Ovary (tissue), 9 donors: ENCODE data around the gene IFRD1. TPM values are rescaled to one million over a fixed set of nuclear protein-coding genes. Genes with fewer than 3 reads are reported as not detected.
A peak's percentile ranks its signal among the peaks of the same experiment; 100 is the strongest.

Source experiments
- DNase-seq, 5 donors: peaks; one replicate each; pipeline ENCODE4 v3.0.0-alpha.2; 2019 to 2020
- H3K27ac ChIP-seq, 2 donors: fragments of 200-600 bp; one replicate each; pipeline versions ENCODE4 v1.5.1 to v1.8.0; 2019 to 2022
- H3K27me3 ChIP-seq: fragments of 200-600 bp; one replicate; pipeline ENCODE4 v1.8.0; 2022
- H3K36me3 ChIP-seq: fragments of 200-600 bp; sonication (generic); one replicate; pipeline ENCODE4 v1.5.1; 2019
- H3K4me1 ChIP-seq: one replicate; pipeline ENCODE4 v1.8.1; 2013; ENCODE audit warnings: mild to moderate bottlenecking, moderate library complexity; ENCODE audit not compliant: insufficient read depth
- H3K4me3 ChIP-seq: fragments of 200-600 bp; sonication (generic); one replicate; pipeline ENCODE4 v1.5.1; 2017
- H3K9me3 ChIP-seq, 2 donors: fragments of 200-600 bp in 1 of 2; sonication (generic) in 1 of 2; one replicate each; pipeline versions ENCODE4 v1.5.1 to v1.8.1; 2013 to 2019; ENCODE audit warnings: mild to moderate bottlenecking in 1 of 2, moderate library complexity in 1 of 2
- CTCF ChIP-seq, 3 donors: fragments of 450-650 bp in 2 of 3; fragments of 200-600 bp in 1 of 3; IDR thresholded peaks; one replicate each; pipeline versions ENCODE4 v1.5.1 to v1.8.0; 2016 to 2022; ENCODE audit warnings: antibody characterized with exemption in 3 of 3, mild to moderate bottlenecking in 1 of 3
- EP300 ChIP-seq: sonication (generic); formaldehyde crosslinking; IDR thresholded peaks from one replicate; pipeline ENCODE4 v1.6.1; 2017; ENCODE audit warnings: antibody characterized with exemption
- POLR2A ChIP-seq: fragments of 450-650 bp; IDR thresholded peaks from one replicate; pipeline ENCODE4 v1.6.1; 2017; ENCODE audit warnings: antibody characterized with exemption, mild to moderate bottlenecking, moderate library complexity
- WGBS, 3 donors: extraction: QIAGEN DNeasy Blood & Tissue Kit in 1 of 3; methylation state at CpG; one replicate each; pipeline versions ENCODE4 v1.1.5 to v1.1.7; 2013 to 2017; 5-methylcytosine and 5-hydroxymethylcytosine counted together
- intact Hi-C, 4 donors: fragments of 100-400 bp; cut with DNase I; formaldehyde crosslinking; loops; one replicate each; pipeline versions ENCODE4 v1.11.0 to v1.15.1; 2022 to 2023
- polyA plus RNA-seq, 2 donors: library from polyadenylated mRNA; stranded (reverse); fragments of 200-250 nt in 1 of 2; fragments of 350-450 nt in 1 of 2; fragmentation: Illumina TruSeq in 1 of 2; extraction: RNeasy Lipid Tissue Mini Kit (QIAGEN cat#74804) in 1 of 2; gene quantifications; one replicate each; pipeline ENCODE4 v1.2.3, GENCODE V29; 2013 to 2014
- total RNA-seq, 7 donors: library from RNA; depleted of rRNA in 2 of 7; stranded (reverse); fragments of >200 nt in 2 of 7; fragmentation: NEBNext Ultra II Directional in 3 of 7; extraction: Animal tissue kit (Norgen Biotek cat#: 25700) in 3 of 7; gene quantifications; one replicate each; pipeline versions ENCODE4 v1.1.0 to v1.2.4, GENCODE V29; 2016 to 2023
- donor health status: DM: no; HTN: no; CAD: no; lungs with moderate emphysema.
- donor health status: DM: no; HTN: no; CAD: no.
- donor health status: Bipolar disorder and iron deficiency.
- donor health status: DM: yes; HTN: yes; CAD: no.
- donor health status: DM: no; HTN: no; CAD: no.
- donor health status: DM: yes; HTN: yes; CAD: no.

Gene IFRD1
- total and polyA plus RNA-seq, 9 donors = 21.2 to 75.1 (median 37.2) TPM

- Histone ChIP-seq H3K4me1 (no peaks in the 10 kb centered on the region), H3K4me3 (no peak overlapping the region), H3K27ac (no peak overlapping the region), H3K9me3 (no peaks in the 10 kb centered on the region), H3K27me3 (no peaks in the 10 kb centered on the region), H3K36me3 (no peaks in the 10 kb centered on the region)
- no peak for DNase-seq
- 85 to 90% (median 88%) methylated on average over 2 of the region's 2 CpGs for WGBS, 3 donors
- intact Hi-C loops = loop anchor here (5.0 to 10.0 kb wide), 2 partner anchors 740 to 752 kb away; no protein-coding TSS in a partner anchor
- TF ChIP-seq CTCF (IDR thresholded peaks at IDR 0.05) (no peak), EP300 (no peak), POLR2A (no peak)
Measured at GRCh38 chr7:112494656-112495055, 44.4 kb downstream of the IFRD1 start.

GRCh38 chr7:112495156-112495788 lies 45.0 kb downstream of the IFRD1 start:
- H3K27me3 ChIP-seq = no peaks in the 10 kb centered on the region
- TF ChIP-seq EP300 (no peak), POLR2A (no peak)
- H3K4me1 ChIP-seq = no peaks in the 10 kb centered on the region
- 82 to 89% (median 86%) methylated on average over 2 of the region's 2 CpGs for WGBS, 3 donors
- DNase-seq = no peak
- H3K9me3 ChIP-seq = no peaks in the 10 kb centered on the region
- no peaks in the 10 kb centered on the region for H3K36me3 ChIP-seq
- H3K4me3 ChIP-seq = no peak overlapping the region
- intact Hi-C loops = loop anchor here (5.0 to 10.0 kb wide), 2 partner anchors 740 to 753 kb away; no protein-coding TSS in a partner anchor
- H3K27ac ChIP-seq = no peak overlapping the region

- Histone ChIP-seq H3K4me1 (no peaks in the 10 kb centered on the region), H3K4me3 (no peak overlapping the region), H3K27ac (no peak overlapping the region), H3K27me3 (no peaks in the 10 kb centered on the region), H3K36me3 (no peaks in the 10 kb centered on the region), H3K9me3 (no peaks in the 10 kb centered on the region)
- WGBS, 3 donors = 35 to 45% (median 40%) methylated on average over 6 of the region's 6 CpGs
- TF ChIP-seq POLR2A = no peak
- TF ChIP-seq CTCF (IDR thresholded peaks at IDR 0.05) = peak in 2 of 3 donors; percentile 38 to 45
- no peak for TF ChIP-seq EP300
- intact Hi-C loops = loop anchor here (5.0 to 10.0 kb wide), 2 partner anchors 741 to 754 kb away; no protein-coding TSS in a partner anchor
- DNase-seq = peak in 4 of 5 donors; percentile 23 to 59 (median 41)
Measured at GRCh38 chr7:112495810-112496462, 45.7 kb downstream of the IFRD1 start.

GRCh38 chr7:112497481-112497880 lies 47.2 kb downstream of the IFRD1 start:
- H3K9me3 ChIP-seq = no peaks in the 10 kb centered on the region
- TF ChIP-seq CTCF (IDR thresholded peaks at IDR 0.05) (no peak), EP300 (no peak), POLR2A (no peak)
- no peaks in the 10 kb centered on the region for H3K4me1 ChIP-seq
- intact Hi-C loops = loop anchor here (5.0 to 10.0 kb wide), 2 partner anchors 743 to 755 kb away; no protein-coding TSS in a partner anchor
- H3K27me3 ChIP-seq = no peaks in the 10 kb centered on the region
- no peak overlapping the region for H3K4me3 ChIP-seq
- no peak overlapping the region for H3K27ac ChIP-seq
- DNase-seq = no peak
- H3K36me3 ChIP-seq = no peaks in the 10 kb centered on the region
- 21 to 33% (median 29%) methylated on average over 2 of the region's 2 CpGs for WGBS, 3 donors

GRCh38 chr7:112500619-112501018 lies 50.4 kb downstream of the IFRD1 start:
- no peaks in the 10 kb centered on the region for H3K4me1 ChIP-seq
- no peaks in the 10 kb centered on the region for H3K27me3 ChIP-seq
- intact Hi-C loops = no loop called here
- 70 to 77% (median 72%) methylated on average over 3 of the region's 3 CpGs for WGBS, 3 donors
- TF ChIP-seq POLR2A = no peak
- TF ChIP-seq EP300 = no peak
- TF ChIP-seq CTCF (IDR thresholded peaks at IDR 0.05) = no peak
- H3K9me3 ChIP-seq = no peaks in the 10 kb centered on the region
- no peak overlapping the region for H3K4me3 ChIP-seq
- no peak for DNase-seq
- no peaks in the 10 kb centered on the region for H3K36me3 ChIP-seq
- no peak overlapping the region for H3K27ac ChIP-seq
